HepG2 (cell line): ENCODE measurements around the gene PLCB2. TPM values are rescaled to one million over a fixed set of nuclear protein-coding genes. Genes with fewer than 3 reads are reported as not detected.

Experiments used
- ATAC-seq: fragments of 200-7000 bp; cut with Tn5 transposase; 3 replicates; pipeline ENCODE4 v1.9.1; 2020; ENCODE audit warnings: mild to moderate bottlenecking, moderate library complexity
- BruUV-seq: library from RNA; stranded (reverse); fragments of 400-500 nt; replicated peaks from 2 replicates; lab custom pipeline; 2021; lab: Mats Ljungman, UMichigan
- CTCF ChIA-PET: fragments of 300-600 bp; formaldehyde crosslinking; extraction: SDS; loops from one replicate; lab custom pipeline; 2021; ENCODE audit warnings: low total read pairs, inconsistent platforms, low intra/inter-chr PET ratio; lab: Yijun Ruan, JAX
- POLR2A ChIA-PET: fragments of 350-600 bp; sonication (Branson Sonifier 250); formaldehyde crosslinking; loops from one replicate; lab custom pipeline; 2020; ENCODE audit warnings: antibody characterized with exemption, inconsistent platforms; lab: Yijun Ruan, JAX
- DNase-seq: peaks from one replicate; pipeline ENCODE4 v3.0.0-alpha.2; 2015; ENCODE audit warnings: low spot score
- FAIRE-seq: peaks from 3 replicates; lab custom pipeline; 2011; peaks lifted over from hg19 to GRCh38; lab: Jason Lieb, UNC
- H2AFZ ChIP-seq: one replicate; pipeline ENCODE4 v1.6.1; 2011; ENCODE audit warnings: low read length, inconsistent platforms
- H3K27ac ChIP-seq: fragments of 300-600 bp; 3 replicates; pipeline ENCODE4 v1.8.0; 2011; ENCODE audit warnings: mixed run types, mild to moderate bottlenecking, mixed read lengths, low read length, inconsistent platforms; ENCODE audit not compliant: insufficient read depth; ENCODE audit errors: extremely low read length
- H3K27me3 ChIP-seq, 2 experiments: fragments of 200-600 bp in 1 of 2; 2 replicates in 1 of 2; 3 replicates in 1 of 2; pipeline versions ENCODE4 v1.6.0 to v1.8.0; 2011; ENCODE audit warnings: low read length in 2 of 2, mild to moderate bottlenecking in 2 of 2, moderate library complexity in 2 of 2, inconsistent platforms in 1 of 2; ENCODE audit not compliant: insufficient read depth in 2 of 2, control insufficient read depth in 1 of 2
- H3K36me3 ChIP-seq, 2 experiments: fragments of 200-600 bp in 1 of 2; replicated peaks in 1 of 2; 2 replicates in 1 of 2; 3 replicates in 1 of 2; pipeline versions ENCODE4 v1.5.1 to v1.8.0; 2011; ENCODE audit warnings: low read length in 2 of 2, inconsistent platforms in 1 of 2; ENCODE audit not compliant: insufficient read depth in 2 of 2, control insufficient read depth in 1 of 2
- H3K4me1 ChIP-seq: 2 replicates; pipeline ENCODE4 v1.5.1; 2012; ENCODE audit warnings: low read length, inconsistent platforms; ENCODE audit not compliant: insufficient read depth
- H3K4me2 ChIP-seq: 2 replicates; pipeline ENCODE4 v1.6.0; 2011; ENCODE audit warnings: low read depth, low read length, inconsistent platforms
- H3K4me3 ChIP-seq, 3 experiments: fragments of 200-600 bp in 1 of 3; sonication (generic), shearing (Covaris generic) in 1 of 3; replicated peaks in 1 of 3; 2 replicates each; pipeline ENCODE4 v1.5.1; 2011 to 2016; ENCODE audit warnings: low read length in 3 of 3, inconsistent platforms in 2 of 3, low read depth in 2 of 3, mild to moderate bottlenecking in 2 of 3, control low read depth in 1 of 3, mixed read lengths in 1 of 3; ENCODE audit not compliant: insufficient read depth in 1 of 3
- H3K79me2 ChIP-seq: one replicate; pipeline ENCODE4 v1.6.1; 2011; ENCODE audit warnings: low read length, inconsistent platforms; ENCODE audit not compliant: insufficient read depth
- H3K9ac ChIP-seq: 2 replicates; pipeline ENCODE4 v1.6.0; 2011; ENCODE audit warnings: mild to moderate bottlenecking, low read depth, low read length, inconsistent platforms; ENCODE audit not compliant: insufficient read depth
- H3K9me3 ChIP-seq: 2 replicates; pipeline ENCODE4 v1.5.1; 2012; ENCODE audit warnings: mild to moderate bottlenecking, low read length
- H4K20me1 ChIP-seq: 2 replicates; pipeline ENCODE4 v1.6.0; 2011; ENCODE audit warnings: inconsistent platforms, mild to moderate bottlenecking, low read length, moderate library complexity; ENCODE audit not compliant: insufficient read depth
- CAMTA2 ChIP-seq: sonication (generic); formaldehyde crosslinking; IDR thresholded peaks from 2 replicates; pipeline ENCODE4 v1.4.0; 2020; ENCODE audit warnings: mild to moderate bottlenecking, missing genetic modification reagents, borderline replicate concordance
- CEBPG ChIP-seq: IDR thresholded peaks from 2 replicates; pipeline ENCODE4 v1.6.1; 2016
- IRF2 ChIP-seq: IDR thresholded peaks from 2 replicates; pipeline ENCODE4 v1.6.1; 2018; ENCODE audit warnings: missing genetic modification reagents, missing compliant biosample characterization
- MED1 ChIP-seq: sonication (generic); formaldehyde crosslinking; IDR thresholded peaks from 2 replicates; pipeline ENCODE4 v1.4.0; 2020; ENCODE audit warnings: missing genetic modification reagents
- MEIS1 ChIP-seq: sonication (generic); formaldehyde crosslinking; IDR thresholded peaks from 2 replicates; pipeline ENCODE4 v1.9.0; 2021; ENCODE audit warnings: mild to moderate bottlenecking, missing genetic modification reagents, moderate library complexity, borderline replicate concordance
- PLRG1 ChIP-seq: fragments of 450-650 bp; conservative IDR thresholded peaks from 2 replicates; pipeline ENCODE4 v1.6.1; 2016
- PPARG ChIP-seq: conservative IDR thresholded peaks from 2 replicates; pipeline ENCODE4 v1.6.1; 2016; ENCODE audit warnings: missing biosample characterization, missing genetic modification reagents
- SSRP1 ChIP-seq: IDR thresholded peaks from 2 replicates; pipeline ENCODE4 v1.6.1; 2016; ENCODE audit warnings: control low read depth
- ZNF317 ChIP-seq: sonication (generic); formaldehyde crosslinking; IDR thresholded peaks from 2 replicates; pipeline ENCODE4 v1.5.0; 2020; ENCODE audit warnings: mild to moderate bottlenecking, missing genetic modification reagents
- ZNF773 ChIP-seq: sonication (generic); formaldehyde crosslinking; IDR thresholded peaks from 2 replicates; pipeline ENCODE4 v1.4.0; 2020; ENCODE audit warnings: missing genetic modification reagents, borderline replicate concordance
- ZNF777 ChIP-seq: sonication (generic); formaldehyde crosslinking; IDR thresholded peaks from 2 replicates; pipeline ENCODE4 v1.4.0; 2020; ENCODE audit warnings: missing genetic modification reagents
- WGBS: methylation state at CpG from one replicate; pipeline ENCODE4 v1.1.6; 2017; ENCODE audit warnings: low lambda C conversion rate; 5-methylcytosine and 5-hydroxymethylcytosine counted together
- in situ Hi-C: cut with HindIII; loops from 2 replicates; pipeline ENCODE4 v1.10.0; 2017; ENCODE audit warnings: low pct_unique_long_range_greater_than_20kb; ENCODE audit not compliant: extremely low pct_ligation_motif_present
- intact Hi-C: fragments of 100-400 bp; cut with micrococcal nuclease; formaldehyde crosslinking; loops from one replicate; pipeline ENCODE4 v1.10.0; 2022; ENCODE audit not compliant: unreplicated experiment
- polyA plus RNA-seq, 8 experiments: library from polyadenylated mRNA; depleted of rRNA in 3 of 8; stranded (reverse) in 7 of 8; unstranded in 1 of 8; fragments of >200 nt; fragmentation: Illumina TruSeq in 4 of 8; extraction: Trizol in 4 of 8; gene quantifications; 2 replicates each; pipeline versions ENCODE4 v1.2.1 to v1.2.3, GENCODE V29; 2011 to 2016; ENCODE audit warnings: low read depth in 4 of 8, missing spikeins in 1 of 8, mixed read lengths in 1 of 8; ENCODE audit not compliant: insufficient read depth in 1 of 8
- total RNA-seq, 5 experiments: library from RNA; depleted of rRNA; stranded (reverse); fragments of >200 nt; fragmentation: Illumina TruSeq; extraction: Trizol; gene quantifications; 2 replicates each; pipeline ENCODE4 v1.2.3, GENCODE V29; 2016; ENCODE audit warnings: low read depth in 1 of 5
- TF ChIP-seq, protein P1 (sequence below): sonication (generic); formaldehyde crosslinking; IDR thresholded peaks from 2 replicates; pipeline ENCODE4 v1.8.0; 2022; ENCODE audit warnings: low read depth, missing genetic modification reagents
- TF ChIP-seq, protein P2 (sequence below): sonication (generic); formaldehyde crosslinking; IDR thresholded peaks from 2 replicates; pipeline ENCODE4 v1.4.0; 2020; ENCODE audit warnings: missing genetic modification reagents, borderline replicate concordance
- TF ChIP-seq, protein P3 (sequence below): sonication (generic); formaldehyde crosslinking; IDR thresholded peaks from 2 replicates; pipeline ENCODE4 v1.5.0; 2020; ENCODE audit warnings: missing genetic modification reagents, mild to moderate bottlenecking, borderline replicate concordance
- TF ChIP-seq, protein P4 (sequence below), 2 experiments: fragments of 450-650 bp in 1 of 2; sonication (generic) in 1 of 2; formaldehyde crosslinking; IDR thresholded peaks; 2 replicates each; pipeline versions ENCODE4 v1.5.0 to v1.8.0; 2020 to 2022; ENCODE audit warnings: mild to moderate bottlenecking in 1 of 2, missing genetic modification reagents in 1 of 2
- TF ChIP-seq, protein P5 (sequence below): sonication (generic); formaldehyde crosslinking; IDR thresholded peaks from 2 replicates; pipeline ENCODE4 v1.4.0; 2020; ENCODE audit warnings: mild to moderate bottlenecking, low read depth, missing genetic modification reagents

PLCB2 gene
- total and polyA plus RNA-seq, 2 of the 13 experiments (the other 11 are each of a cell fraction or from before 2014, with no cell fraction given), result 0.11 TPM; not detected in 1

DNA sequence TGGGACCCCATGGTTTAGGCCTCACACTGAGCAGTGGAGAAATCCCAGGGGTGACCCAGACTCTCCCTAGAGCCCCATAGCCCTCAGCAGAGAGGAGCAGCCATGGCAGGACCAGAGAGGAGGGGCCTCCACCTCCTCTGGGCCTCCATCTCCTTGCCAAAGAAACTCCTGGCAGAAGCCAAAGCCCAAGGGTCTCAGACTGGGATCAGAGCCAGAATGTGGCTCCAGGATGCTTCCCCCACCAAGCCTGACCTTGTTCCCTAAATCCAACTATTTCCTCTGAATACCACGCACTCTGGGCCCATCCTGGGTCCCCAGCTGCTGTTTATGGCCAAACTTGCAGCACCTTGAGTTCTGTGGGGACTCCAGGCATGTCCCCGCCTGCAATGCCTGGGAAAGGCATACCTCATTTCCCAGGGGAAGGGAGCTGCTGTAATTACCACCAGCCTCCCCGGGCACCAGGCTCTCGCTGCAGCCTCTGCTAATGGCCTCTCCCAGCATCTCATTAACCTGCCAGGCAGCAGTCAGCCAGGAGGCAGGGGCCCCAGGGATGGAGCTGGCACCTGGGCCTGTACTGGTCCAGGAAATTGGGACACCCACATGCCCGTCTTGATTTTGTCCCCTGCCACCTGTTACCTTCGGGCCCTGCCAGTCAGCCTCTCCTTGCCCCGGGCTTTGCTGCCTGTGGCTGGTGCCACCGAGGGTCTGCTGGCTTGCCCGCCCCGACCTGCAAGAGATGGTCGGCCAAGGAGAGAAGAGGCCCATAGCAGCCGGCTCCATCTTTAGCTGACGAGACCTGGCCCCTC lies 28.4 kb upstream of the PLCB2 start:
- FAIRE-seq (no peak), ATAC-seq (no peak), DNase-seq (no peak)
- Histone ChIP-seq H3K36me3 (no peaks in the 10 kb centered on the region; a peak in 1 of 5 replicates), H3K4me3 (no peak overlapping the region), H3K4me2 (no peak overlapping the region), H3K79me2 (no peaks in the 10 kb centered on the region), H3K9ac (no peak overlapping the region), H3K4me1 (peaks cover 36% of the 10 kb centered on the region), H2AFZ (no peak overlapping the region), H3K27ac (no peak overlapping the region), H4K20me1 (peaks cover 4% of the 10 kb centered on the region; the same call in 1 of the 2 replicates), H3K9me3 (no peaks in the 10 kb centered on the region), H3K27me3 (no peaks in the 10 kb centered on the region)
- CTCF ChIA-PET, result no interaction called here
- POLR2A ChIA-PET, result no interaction called here
- in situ Hi-C loops, result no loop called here
- BruUV-seq, result no TSS peak
- WGBS, result 85% methylated on average over 5 of the region's 13 CpGs
- intact Hi-C loops, result no loop called here
- TF ChIP-seq, protein P1, sequence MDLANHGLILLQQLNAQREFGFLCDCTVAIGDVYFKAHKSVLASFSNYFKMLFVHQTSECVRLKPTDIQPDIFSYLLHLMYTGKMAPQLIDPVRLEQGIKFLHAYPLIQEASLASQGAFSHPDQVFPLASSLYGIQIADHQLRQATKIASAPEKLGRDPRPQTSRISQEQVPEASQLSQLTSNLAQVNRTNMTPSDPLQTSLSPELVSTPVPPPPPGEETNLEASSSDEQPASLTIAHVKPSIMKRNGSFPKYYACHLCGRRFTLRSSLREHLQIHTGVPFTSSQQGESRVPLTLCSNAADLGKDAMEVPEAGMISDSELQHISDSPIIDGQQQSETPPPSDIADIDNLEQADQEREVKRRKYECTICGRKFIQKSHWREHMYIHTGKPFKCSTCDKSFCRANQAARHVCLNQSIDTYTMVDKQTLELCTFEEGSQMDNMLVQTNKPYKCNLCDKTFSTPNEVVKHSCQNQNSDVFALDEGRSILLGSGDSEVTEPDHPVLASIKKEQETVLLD, result no peak
- TF ChIP-seq CAMTA2 (CRISPR knock-in tag) (no peak), MEIS1 (CRISPR knock-in tag) (no peak), SSRP1 (CRISPR knock-in tag) (no peak), ZNF773 (no peak), PLRG1 (no peak), ZNF777 (no peak), CEBPG (CRISPR knock-in tag) (no peak), MED1 (CRISPR knock-in tag) (no peak), IRF2 (CRISPR knock-in tag) (no peak), ZNF317 (CRISPR knock-in tag) (no peak), PPARG (no peak)
- TF ChIP-seq, protein P2, sequence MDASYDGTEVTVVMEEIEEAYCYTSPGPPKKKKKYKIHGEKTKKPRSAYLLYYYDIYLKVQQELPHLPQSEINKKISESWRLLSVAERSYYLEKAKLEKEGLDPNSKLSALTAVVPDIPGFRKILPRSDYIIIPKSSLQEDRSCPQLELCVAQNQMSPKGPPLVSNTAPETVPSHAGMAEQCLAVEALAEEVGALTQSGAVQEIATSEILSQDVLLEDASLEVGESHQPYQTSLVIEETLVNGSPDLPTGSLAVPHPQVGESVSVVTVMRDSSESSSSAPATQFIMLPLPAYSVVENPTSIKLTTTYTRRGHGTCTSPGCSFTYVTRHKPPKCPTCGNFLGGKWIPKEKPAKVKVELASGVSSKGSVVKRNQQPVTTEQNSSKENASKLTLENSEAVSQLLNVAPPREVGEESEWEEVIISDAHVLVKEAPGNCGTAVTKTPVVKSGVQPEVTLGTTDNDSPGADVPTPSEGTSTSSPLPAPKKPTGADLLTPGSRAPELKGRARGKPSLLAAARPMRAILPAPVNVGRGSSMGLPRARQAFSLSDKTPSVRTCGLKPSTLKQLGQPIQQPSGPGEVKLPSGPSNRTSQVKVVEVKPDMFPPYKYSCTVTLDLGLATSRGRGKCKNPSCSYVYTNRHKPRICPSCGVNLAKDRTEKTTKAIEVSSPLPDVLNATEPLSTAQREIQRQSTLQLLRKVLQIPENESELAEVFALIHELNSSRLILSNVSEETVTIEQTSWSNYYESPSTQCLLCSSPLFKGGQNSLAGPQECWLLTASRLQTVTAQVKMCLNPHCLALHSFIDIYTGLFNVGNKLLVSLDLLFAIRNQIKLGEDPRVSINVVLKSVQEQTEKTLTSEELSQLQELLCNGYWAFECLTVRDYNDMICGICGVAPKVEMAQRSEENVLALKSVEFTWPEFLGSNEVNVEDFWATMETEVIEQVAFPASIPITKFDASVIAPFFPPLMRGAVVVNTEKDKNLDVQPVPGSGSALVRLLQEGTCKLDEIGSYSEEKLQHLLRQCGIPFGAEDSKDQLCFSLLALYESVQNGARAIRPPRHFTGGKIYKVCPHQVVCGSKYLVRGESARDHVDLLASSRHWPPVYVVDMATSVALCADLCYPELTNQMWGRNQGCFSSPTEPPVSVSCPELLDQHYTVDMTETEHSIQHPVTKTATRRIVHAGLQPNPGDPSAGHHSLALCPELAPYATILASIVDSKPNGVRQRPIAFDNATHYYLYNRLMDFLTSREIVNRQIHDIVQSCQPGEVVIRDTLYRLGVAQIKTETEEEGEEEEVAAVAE (CRISPR knock-in tag), result no peak
- TF ChIP-seq, protein P3, sequence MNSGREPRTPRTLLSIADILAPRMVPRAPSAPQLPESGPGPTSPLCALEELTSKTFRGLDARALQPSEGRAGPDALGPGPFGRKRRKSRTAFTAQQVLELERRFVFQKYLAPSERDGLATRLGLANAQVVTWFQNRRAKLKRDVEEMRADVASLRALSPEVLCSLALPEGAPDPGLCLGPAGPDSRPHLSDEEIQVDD (CRISPR knock-in tag), result no peak
- TF ChIP-seq, protein P4, sequence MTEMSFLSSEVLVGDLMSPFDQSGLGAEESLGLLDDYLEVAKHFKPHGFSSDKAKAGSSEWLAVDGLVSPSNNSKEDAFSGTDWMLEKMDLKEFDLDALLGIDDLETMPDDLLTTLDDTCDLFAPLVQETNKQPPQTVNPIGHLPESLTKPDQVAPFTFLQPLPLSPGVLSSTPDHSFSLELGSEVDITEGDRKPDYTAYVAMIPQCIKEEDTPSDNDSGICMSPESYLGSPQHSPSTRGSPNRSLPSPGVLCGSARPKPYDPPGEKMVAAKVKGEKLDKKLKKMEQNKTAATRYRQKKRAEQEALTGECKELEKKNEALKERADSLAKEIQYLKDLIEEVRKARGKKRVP (CRISPR knock-in tag; IDR thresholded peaks at IDR 0.05), result no peak
- TF ChIP-seq, protein P5, sequence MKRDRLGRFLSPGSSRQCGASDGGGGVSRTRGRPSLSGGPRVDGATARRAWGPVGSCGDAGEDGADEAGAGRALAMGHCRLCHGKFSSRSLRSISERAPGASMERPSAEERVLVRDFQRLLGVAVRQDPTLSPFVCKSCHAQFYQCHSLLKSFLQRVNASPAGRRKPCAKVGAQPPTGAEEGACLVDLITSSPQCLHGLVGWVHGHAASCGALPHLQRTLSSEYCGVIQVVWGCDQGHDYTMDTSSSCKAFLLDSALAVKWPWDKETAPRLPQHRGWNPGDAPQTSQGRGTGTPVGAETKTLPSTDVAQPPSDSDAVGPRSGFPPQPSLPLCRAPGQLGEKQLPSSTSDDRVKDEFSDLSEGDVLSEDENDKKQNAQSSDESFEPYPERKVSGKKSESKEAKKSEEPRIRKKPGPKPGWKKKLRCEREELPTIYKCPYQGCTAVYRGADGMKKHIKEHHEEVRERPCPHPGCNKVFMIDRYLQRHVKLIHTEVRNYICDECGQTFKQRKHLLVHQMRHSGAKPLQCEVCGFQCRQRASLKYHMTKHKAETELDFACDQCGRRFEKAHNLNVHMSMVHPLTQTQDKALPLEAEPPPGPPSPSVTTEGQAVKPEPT (CRISPR knock-in tag), result no peak
